Forelimb muscle (tissue), 1 donor: ENCODE measurements around the gene CLEC16A. TPM values are rescaled to one million over a fixed set of nuclear protein-coding genes. Genes with fewer than 3 reads are reported as not detected.

Experiments used
- DNase-seq: peaks from one replicate; pipeline ENCODE4 v3.0.0-alpha.2; 2013; ENCODE audit warnings: low read depth
- polyA plus RNA-seq: library from polyadenylated mRNA; unstranded; fragments of 120-200 nt; gene quantifications from one replicate; pipeline ENCODE4 v1.2.1, GENCODE V29; 2013; ENCODE audit not compliant: insufficient read length

The CLEC16A gene
- polyA plus RNA-seq, 1 donor, result 14.5 TPM

DNA sequence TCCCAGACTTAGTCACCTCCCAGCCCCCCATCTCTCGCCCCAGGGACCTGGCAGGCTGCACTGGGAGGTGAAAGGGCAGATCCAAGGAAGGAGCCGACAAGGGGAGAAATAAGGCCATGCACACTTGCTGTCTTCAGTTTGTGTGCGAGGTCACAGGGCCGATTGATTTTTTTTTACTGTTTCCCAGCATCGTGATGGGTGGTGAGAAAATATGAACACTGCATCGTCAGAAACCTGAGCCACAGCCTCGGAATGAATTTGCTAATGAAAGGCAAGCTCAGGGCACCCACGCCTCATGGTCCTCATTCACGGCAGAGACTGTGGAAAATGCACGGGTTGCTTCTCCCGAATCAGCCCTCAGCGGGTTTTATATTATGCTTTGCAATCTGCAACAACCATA is 213.7 kb downstream of the CLEC16A start:
- DNase-seq, result no peak

DNA sequence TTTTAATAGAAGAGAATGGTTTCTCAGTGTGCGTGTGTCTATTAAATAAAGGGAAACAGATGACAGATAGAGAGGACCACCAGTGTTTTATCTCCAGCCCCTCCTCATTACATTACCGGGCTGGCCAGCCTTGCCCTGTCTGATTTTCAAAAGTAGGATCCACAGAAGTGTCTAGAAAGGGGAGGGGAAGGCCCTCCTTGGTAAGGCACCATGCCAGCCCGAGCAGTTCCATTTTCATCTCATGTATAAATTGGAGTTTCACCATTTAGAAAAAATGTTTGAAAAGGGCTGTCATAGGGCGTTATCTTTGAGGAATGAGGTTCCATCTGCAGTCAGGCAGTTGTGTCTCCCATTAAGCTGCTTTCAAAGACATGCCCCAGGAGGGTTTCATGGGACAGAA is 214.9 kb downstream of the CLEC16A start:
- no peak for DNase-seq

DNA sequence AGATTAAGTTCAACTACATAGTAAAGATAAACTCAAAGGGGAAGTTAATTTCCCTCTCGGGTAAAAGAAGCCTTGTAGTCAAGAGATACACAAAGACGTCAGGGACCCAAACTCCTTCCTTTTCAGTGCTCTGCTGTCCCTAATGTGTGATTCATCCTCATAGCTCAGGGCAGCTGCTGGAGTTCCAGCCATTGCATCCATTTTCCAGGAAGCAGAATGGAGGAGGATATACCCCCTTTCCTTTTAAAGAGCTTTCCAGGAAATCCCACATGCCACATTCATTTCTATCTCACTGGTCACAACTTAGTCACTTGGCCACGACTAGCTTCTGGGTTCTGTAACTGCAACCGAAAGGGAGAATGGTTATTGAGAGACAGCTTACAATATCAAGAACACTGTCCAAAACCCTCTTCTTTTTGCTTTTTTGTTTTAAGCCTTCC is 216.3 kb downstream of the CLEC16A start:
- DNase-seq, result no peak

DNA sequence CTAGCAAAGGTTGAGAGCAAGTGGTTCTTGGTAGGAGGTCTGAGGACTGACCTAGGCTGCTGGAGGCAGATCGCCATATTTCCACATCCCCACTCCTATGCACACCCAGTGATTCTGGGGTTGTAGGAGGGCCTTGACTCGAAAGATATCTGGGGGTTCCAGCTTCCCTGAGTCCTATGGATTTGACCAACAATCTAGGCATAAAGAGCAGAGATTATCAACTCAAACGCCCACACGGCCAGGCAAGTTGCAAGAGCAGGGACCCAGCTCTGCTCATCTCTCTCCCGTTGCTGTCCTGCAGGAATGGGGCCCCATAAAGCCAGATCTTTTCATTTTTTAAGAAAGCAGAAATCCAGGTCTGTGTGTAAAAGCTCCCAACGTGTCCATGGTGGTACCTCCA is 217.1 kb downstream of the CLEC16A start:
- no peak for DNase-seq

DNA sequence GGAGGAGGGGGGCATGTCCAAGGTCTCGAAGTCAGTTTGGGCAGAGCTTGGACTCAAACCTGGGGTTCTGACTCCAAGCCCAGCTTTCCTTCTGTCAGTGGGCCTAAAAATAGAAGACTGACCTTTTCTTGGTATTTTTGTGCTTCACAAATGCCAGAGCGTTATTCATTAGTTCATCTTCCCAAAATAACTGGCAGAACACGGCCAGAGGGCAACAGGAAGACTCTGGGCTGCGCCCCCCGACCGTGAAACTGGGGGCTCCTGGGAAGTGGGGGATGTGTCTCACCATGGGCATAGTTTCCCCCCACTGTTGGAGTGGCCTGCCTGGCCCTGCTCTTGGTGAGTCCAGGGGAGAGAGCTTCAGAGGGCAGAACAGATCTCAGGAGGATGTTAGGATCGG is 217.6 kb downstream of the CLEC16A start:
- no peak for DNase-seq

DNA sequence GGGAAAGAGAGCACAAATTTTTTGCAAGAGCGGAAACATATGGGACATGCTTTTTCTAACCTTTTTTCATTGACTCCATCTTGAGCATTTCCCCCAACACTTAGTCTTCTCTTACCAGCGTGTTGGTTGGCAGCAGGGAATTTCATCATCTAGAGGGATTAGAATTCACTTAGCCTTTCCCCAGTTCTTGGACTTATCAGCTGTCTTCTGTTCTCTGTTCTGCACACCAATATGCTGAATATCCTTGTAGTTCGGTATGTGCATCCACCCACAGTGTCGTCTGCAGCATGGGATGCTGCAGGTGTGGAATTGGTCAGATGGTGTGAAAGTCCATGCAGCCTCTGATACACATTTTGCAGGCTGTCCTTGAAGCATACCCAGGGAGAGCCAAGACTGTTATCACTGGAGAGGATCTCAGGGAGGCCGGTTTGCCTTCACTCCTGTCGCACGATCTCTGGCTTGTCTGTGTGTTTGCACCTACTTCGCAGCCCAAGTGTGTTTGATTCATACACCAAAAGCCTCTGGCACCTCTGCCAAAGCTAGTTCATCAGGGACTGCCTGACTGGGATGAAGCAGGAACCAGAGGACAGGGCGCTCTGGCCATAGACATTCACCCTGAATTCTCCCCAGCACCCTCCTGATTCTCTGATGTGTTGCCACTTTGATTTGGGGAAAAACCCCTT is 218.4 kb downstream of the CLEC16A start:
- no peak for DNase-seq

DNA sequence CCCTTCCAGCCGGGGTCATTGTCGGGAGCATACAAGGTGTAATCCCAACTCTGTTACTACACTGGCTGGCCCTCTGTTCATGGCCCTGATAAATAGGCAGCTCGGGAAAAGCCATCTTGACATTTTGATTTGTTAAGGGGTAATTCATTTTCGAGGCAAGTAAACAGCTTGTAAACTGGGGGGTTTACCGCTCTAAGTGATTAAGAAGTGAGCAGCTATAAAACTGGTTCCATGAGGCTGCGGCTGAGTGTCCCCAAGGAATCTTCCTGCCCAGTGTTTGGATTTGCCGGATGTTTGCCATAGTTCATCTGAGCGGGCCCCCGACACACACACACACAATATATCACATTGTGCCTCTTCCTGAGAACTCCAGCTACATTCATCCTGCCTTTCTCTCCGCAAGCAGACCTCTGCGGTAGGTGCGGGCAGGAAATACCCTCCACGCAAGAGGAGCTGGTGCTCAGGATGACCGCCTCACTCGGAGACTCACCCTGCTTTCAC is 219.4 kb downstream of the CLEC16A start:
- no peak for DNase-seq

DNA sequence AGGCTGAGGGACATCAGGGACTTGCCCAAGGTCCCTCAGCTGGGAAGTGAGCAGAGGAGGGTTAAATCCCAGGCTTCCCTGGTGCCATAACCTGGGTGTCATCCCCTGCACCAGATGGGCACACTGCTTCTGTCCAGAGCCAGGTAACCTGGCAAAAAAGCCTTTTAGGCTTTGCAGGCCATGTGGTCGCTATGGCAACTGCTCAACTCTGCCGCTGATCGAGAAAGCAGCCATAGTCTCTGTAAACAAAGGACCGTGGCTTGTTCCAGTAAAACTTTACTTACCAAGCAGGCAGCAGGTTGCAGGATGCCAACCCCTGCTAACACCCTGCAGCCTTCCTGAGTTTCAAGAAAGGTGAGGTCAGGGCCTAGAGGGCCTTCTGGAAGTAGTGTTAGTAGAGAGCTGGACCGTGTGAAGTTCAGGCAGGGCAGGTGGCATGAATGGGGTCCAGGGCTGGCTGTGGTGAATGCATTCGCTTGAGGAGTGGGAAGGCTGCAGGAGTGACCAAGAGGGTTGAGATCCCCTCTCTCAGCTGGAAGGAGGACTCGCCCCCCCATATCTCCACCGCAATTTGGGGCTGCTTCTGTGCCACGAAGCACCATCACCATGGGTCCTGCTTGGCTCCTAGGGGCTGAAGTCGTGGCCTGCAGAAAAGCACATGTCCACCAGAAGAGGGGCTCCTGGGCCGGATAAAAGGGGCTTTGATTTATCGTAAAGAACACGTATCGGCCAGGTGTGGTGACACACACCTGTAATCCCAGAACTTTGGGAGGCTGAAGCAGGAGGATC is 220.3 kb downstream of the CLEC16A start:
- no peak for DNase-seq

DNA sequence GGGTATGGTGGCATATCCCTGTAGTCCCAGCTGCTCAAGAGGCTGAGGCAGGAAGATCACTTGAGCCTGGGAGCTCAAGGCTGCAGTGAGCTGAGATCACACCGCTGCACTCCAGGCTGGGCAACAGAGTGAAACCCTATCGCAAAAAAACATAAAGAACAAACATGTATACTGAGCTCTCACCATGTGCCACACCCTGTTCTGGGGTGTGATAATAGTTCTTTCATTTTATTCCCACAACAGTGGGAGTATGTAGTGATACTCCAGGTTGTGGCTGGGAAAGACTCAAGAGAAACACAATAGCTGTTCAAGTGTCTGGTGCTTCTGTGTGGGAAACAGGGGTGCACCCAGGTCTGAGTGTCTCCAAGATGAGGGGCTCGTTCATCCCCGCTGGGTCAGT is 221.0 kb downstream of the CLEC16A start:
- no peak for DNase-seq

DNA sequence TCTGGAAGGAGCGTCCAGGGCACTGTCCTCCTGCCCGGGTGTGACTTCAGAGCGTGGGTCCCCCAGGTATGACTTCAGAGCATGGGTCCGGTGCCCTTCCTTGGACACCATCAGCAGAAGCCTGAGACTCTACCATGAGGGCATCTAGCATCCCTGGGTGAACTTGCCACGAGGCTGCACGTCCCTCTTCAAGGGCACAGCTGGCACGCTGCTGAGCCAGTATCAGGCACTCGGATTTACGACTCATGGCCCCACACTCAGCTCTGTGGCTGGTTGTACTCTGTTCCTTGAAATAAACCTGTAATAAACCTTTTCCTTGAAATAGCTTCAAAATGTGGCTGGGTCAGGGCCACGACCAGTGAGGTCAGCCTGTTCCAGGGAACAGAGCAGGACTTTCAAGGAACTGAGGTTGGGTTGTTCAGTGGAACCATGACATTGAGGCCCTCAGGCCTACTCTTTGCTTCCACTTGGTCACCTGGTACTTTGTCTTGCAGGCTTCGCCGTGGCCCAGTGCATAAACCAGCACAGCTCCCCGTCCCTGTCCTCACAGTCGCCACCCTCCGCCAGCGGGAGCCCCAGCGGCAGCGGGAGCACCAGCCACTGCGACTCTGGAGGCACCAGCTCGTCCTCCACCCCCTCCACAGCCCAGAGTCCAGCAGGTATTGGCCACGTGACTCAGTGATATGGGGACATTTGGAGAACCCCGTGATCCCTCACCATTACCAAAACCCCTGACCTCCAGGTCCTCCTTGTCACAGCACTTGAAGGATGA is 221.7 kb downstream of the CLEC16A start:
- DNase-seq, result no peak

DNA sequence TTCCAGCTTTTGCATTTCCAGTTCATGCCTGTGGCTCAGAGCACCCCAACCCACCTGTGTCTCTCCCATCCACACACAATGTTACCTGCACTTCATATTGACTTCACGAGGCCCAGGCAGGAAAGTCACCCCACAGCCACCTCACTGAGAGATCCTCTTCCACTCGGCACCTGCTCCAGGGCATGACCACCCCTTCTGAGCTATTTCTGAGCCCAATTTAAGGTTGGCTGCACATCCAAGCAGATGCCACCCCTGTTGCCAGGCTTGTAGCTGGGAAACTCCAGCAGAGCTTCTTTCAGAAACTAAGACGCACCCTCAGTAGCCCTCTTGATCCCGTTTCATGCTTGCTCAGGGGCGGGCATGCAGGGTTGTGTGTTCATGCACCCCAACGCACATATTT is 223.2 kb downstream of the CLEC16A start:
- no peak for DNase-seq

DNA sequence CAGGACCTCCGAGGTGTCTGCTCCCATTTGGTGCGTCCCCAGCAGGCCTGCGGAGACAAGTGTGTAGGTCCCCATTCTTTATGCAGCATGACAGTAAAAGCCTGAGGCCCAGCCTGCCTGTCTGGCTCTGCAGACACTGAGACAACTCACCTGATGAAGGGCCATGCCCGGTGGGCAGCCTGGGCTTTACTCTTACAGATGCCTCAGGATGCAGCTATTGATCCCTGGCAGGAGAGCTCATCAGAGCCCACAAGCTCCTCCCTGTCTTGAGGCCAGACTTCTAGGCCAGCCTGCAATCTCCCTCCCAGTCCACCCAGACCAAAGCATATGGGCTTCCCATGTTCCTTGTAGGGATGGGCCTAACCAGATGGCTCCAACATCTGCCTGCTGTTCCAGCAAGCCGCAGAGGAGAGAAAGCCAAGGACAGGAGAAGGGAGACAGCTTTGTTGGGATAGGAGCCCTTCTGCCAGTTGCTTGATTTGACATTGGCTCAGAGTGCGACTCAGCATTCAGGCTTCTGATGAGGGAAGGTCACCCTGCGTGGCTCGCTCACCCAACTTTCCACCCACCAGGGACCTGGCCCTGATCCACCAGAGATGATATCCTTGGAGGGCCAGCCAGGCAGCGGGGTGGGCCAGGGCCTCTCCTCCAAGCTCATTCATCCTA is 224.2 kb downstream of the CLEC16A start:
- no peak for DNase-seq

DNA sequence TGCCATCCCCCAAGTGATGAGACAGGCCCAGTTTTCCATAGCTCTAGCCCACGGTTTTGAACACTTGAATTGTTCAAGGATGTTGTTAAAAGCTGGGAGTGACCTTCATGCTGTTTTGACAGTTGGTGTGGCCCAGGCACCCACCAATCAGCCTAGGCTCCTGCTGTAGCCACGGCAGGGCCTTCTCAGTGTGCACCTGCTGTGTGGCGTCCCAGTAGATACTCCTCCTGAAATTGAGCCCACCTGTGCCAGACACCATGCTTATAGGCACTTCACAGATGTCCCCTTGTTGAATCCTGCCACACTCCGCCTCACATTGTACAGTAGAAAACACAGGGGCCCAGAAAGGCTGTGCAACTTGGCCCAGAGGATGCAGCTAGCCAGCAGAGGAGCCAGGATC is 225.3 kb downstream of the CLEC16A start:
- no peak for DNase-seq

DNA sequence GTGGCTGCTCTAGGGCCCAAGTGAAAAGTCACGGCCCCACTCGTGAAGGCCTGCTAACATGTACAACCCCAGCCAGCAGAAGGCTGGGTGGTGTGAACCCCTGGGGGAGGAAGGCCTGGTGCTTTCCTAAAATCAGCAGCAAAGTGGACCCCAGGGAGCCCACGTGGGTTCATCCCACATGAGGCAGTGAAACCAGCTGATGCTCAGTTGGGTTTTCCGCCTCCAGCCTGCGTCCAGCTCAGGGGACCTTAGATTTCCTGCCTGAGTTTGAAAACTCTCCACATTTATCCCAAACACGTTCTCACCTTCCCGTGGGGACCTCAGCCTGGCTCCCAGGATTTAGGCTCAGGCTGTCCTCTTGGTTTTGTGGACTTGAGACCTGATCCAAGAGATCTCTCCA is 225.8 kb downstream of the CLEC16A start:
- no peak for DNase-seq

DNA sequence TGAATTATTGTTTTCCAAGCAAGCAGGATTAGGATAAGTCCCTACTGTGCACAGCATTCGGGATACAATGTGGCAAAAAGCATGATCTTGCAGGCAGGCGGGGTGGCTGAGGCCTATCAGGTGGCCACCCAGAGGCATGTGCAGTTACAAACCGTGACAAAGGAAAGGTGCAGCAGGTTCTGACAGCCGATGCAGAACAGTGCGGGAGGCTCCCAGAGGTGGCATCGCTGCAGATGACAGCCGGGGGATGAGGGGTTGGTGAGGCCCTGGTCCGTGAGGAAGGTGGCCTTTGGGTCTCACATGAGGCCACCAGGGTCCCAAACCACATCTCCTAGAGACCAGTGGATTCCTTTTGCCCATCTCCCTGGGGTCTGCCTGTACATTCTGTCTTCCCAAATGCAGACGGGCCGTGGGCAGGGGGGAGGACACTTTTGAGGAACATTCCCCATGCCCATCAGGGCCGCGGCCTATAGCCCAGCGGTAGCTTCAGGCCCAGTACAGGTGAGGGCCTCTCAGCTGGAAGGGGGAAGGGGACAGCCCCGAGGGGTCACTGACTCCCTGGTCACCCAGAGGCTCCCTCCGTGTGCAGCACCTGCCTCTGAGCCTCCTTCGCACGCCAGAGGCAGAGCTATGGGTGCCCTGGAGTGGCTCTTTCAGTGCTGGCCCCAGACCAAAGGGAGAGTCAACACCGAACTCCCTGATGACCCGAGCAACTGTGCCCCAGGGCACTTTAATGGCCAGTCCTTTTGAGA is 226.5 kb downstream of the CLEC16A start:
- DNase-seq, result no peak

DNA sequence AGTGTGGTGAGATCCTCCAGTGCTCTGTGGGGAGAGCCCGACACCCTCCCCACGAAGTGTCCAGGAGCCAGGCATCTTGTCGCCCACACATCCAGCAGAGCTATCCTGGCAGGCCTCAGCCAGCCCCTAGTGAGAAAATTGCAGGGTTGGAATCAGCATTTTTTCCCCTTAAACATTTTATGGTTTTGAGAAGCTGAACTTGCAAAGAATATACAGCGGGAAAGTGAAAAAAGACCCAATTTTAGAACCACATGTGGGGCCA is 227.0 kb downstream of the CLEC16A start:
- DNase-seq, result no peak

DNA sequence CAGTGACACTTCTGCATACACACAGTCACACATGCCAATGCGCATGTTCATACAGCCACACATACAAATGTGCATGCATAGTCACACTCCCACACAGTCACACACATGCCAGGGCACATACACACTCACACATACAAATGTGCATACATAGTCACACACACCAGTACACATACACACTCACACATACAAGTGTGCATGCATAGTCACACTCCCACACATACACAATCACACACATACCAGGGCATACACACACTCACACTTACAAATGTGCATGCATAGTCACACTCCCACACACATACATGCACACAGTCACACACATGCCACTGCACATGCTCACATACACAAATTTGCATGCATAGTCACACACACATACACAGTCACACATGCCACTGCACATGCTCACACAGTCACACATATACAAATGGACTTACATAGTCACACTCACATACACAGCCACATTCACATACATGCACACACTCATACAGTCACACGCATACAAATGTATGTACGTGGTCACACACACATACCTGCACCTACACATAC is 227.5 kb downstream of the CLEC16A start:
- no peak for DNase-seq

DNA sequence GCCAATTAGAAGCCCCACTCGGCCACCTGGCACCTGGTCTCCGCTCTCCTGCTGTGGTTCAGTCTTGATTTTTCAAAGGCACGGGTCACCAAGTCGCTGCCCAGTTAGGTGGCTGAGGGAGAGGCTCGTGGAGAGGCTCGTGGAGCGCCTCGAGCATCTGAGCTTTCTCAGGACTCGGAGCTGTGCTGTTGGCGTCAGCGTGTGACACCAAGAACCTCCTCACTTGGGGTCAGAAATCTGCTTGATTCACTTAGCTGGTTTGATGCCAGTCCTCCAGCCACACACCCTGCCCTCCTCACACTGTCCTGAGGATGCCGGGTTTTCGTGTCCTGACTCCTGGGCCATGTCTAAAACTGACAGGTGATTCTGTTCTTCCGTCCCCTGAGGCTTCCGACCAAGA is 229.1 kb downstream of the CLEC16A start:
- no peak for DNase-seq

DNA sequence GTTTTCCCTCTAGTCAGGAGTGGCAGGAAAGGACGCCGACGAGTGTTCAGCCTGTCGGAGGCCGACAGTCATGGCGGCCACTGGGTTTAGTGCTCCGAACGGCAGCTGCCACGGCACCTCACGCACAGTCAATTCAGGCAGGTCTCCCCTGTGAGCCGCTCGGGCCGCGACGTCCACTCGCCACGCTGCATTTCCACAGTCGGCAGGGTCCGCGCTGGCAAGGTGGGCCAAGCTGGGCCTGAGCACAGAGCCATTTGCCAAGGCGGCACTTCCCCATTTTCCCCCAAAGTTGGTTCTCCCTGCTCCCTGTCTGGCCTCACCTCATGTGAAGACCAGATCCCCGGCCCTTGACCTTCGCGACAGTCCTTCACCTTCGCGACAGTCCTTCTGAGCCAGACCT is 229.8 kb downstream of the CLEC16A start:
- DNase-seq, result no peak

DNA sequence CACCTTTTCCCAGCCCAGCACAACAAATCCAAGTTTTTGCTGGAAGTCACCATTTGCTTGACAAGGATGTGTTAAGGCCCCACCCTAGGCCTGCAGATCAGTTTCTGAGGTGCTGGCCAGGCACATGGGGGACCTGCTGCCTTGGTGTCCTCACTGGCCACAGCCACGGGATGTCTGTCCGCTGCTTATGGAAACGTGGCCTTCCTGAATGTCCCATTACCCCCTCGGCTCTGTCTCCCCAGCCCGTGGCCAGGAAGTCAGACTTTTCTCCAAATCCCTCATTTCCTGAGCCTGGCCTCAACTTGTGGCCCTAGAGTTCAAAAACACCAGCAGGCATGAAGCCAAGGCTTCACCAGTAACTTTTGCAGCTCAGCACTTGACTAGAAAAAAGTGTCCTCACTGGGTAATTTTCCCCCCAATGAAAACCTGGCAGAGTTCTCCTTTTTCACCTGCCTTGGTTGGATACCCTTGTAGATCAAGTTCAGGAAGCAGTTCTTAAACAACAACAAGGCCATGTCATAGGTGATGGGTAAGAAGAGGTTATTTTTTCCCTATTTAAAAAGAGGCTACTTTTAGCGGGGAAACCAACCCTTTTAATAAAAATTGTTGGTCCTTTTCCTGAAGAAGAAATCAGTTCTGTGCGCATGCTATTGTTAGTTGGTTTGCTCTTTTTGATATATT is 230.9 kb downstream of the CLEC16A start:
- DNase-seq, result no peak
